ENCODE data around the gene EXOC6.

Gene EXOC6

GRCh38 chr10:93072225-93072712 lies 223.9 kb downstream of the EXOC6 start:
- Histone ChIP-seq H3K27me3 (peaks cover 86% of the 10 kb centered on the region), H4K20me1 (peaks cover 51% of the 10 kb centered on the region), H3K4me3 (no peak overlapping the region), H3K4me2 (no peak overlapping the region), H3K4me1 (peaks cover 18% of the 10 kb centered on the region), H3K9me3 (peaks cover 4% of the 10 kb centered on the region; the same call in 1 of the 2 replicates), H3K9ac (no peak overlapping the region), H3K36me3 (no peaks in the 10 kb centered on the region), H3K27ac (no peak overlapping the region)
- no peak for TF ChIP-seq Cebpa-rat (IDR thresholded peaks at IDR 0.05)

- peaks cover 18% of the 10 kb centered on the region for H3K4me1 ChIP-seq
- H3K4me3 ChIP-seq = peak overlapping the region; percentile 70
- peaks cover 4% of the 10 kb centered on the region; the same call in 1 of the 2 replicates for H3K9me3 ChIP-seq
- H3K27me3 ChIP-seq = peaks cover 79% of the 10 kb centered on the region
- no peak for TF ChIP-seq Cebpa-rat (IDR thresholded peaks at IDR 0.05)
- H3K36me3 ChIP-seq = no peaks in the 10 kb centered on the region
- H4K20me1 ChIP-seq = peaks cover 46% of the 10 kb centered on the region
- no peak overlapping the region for H3K9ac ChIP-seq
- H3K27ac ChIP-seq = no peak overlapping the region
- H3K4me2 ChIP-seq = peak overlapping the region; percentile 99
Observed at GRCh38 chr10:93072713-93073538, 224.6 kb downstream of the EXOC6 start.

- no peak for TF ChIP-seq Cebpa-rat (IDR thresholded peaks at IDR 0.05)
- peak within 1 kb of the TSS; percentile 99 for H3K4me2 ChIP-seq
- 0 out of 2 replicates have a peak within 1 kb of the TSS, but pooled peaks have one; percentile 10 for H3K9ac ChIP-seq
- no peak within 1 kb of the TSS for H3K27ac ChIP-seq
- peaks cover 18% of the 10 kb centered on the region for H3K4me1 ChIP-seq
- H3K9me3 ChIP-seq = peaks cover 4% of the 10 kb centered on the region; the same call in 1 of the 2 replicates
- H3K36me3 ChIP-seq = no peaks in the 10 kb centered on the region
- H3K27me3 ChIP-seq = peaks cover 72% of the 10 kb centered on the region
- H4K20me1 ChIP-seq = peaks cover 39% of the 10 kb centered on the region
- H3K4me3 ChIP-seq = peak within 1 kb of the TSS; percentile 70
Observed at GRCh38 chr10:93073539-93074146, 225.3 kb downstream of the EXOC6 start, which contains the start of gene CYP26A1. Gene CYP26A1, plus strand, starts transcription at chr10:93073893. Its CDS starts 42 bp downstream, at chr10:93073935.

GRCh38 chr10:93074147-93074596 lies 225.9 kb downstream of the EXOC6 start:
- Histone ChIP-seq H3K27me3 (peaks cover 67% of the 10 kb centered on the region), H3K4me2 (peak overlapping the region; percentile 99), H4K20me1 (peaks cover 33% of the 10 kb centered on the region), H3K27ac (no peak overlapping the region), H3K9me3 (peaks cover 4% of the 10 kb centered on the region; the same call in 1 of the 2 replicates), H3K9ac (no peak overlapping the region), H3K4me3 (peak overlapping the region; percentile 70), H3K4me1 (peaks cover 18% of the 10 kb centered on the region), H3K36me3 (no peaks in the 10 kb centered on the region)
- no peak for TF ChIP-seq Cebpa-rat (IDR thresholded peaks at IDR 0.05)

- peaks cover 29% of the 10 kb centered on the region for H4K20me1 ChIP-seq
- peak overlapping the region; percentile 70 for H3K4me3 ChIP-seq
- H3K27ac ChIP-seq = no peak overlapping the region
- H3K27me3 ChIP-seq = peaks cover 61% of the 10 kb centered on the region
- peaks cover 4% of the 10 kb centered on the region; the same call in 1 of the 2 replicates for H3K9me3 ChIP-seq
- no peak overlapping the region for H3K9ac ChIP-seq
- no peaks in the 10 kb centered on the region for H3K36me3 ChIP-seq
- H3K4me2 ChIP-seq = peak overlapping the region; percentile 99
- TF ChIP-seq Cebpa-rat (IDR thresholded peaks at IDR 0.05) = no peak
- H3K4me1 ChIP-seq = peaks cover 18% of the 10 kb centered on the region
Observed at GRCh38 chr10:93074597-93075368, 226.5 kb downstream of the EXOC6 start.

GRCh38 chr10:93075369-93076221 lies 227.3 kb downstream of the EXOC6 start:
- Histone ChIP-seq H3K27me3 (peaks cover 53% of the 10 kb centered on the region), H3K36me3 (no peaks in the 10 kb centered on the region), H4K20me1 (peaks cover 21% of the 10 kb centered on the region), H3K4me1 (peaks cover 18% of the 10 kb centered on the region), H3K4me2 (no peak overlapping the region), H3K9me3 (peaks cover 4% of the 10 kb centered on the region; the same call in 1 of the 2 replicates), H3K27ac (no peak overlapping the region), H3K4me3 (no peak overlapping the region), H3K9ac (no peak overlapping the region)
- TF ChIP-seq Cebpa-rat (IDR thresholded peaks at IDR 0.05) = no peak

- Histone ChIP-seq H3K4me1 (peaks cover 18% of the 10 kb centered on the region), H3K36me3 (no peaks in the 10 kb centered on the region), H3K9me3 (peaks cover 4% of the 10 kb centered on the region; the same call in 1 of the 2 replicates), H4K20me1 (peaks cover 13% of the 10 kb centered on the region), H3K4me3 (no peak overlapping the region), H3K27me3 (peaks cover 41% of the 10 kb centered on the region), H3K27ac (no peak overlapping the region), H3K9ac (no peak overlapping the region), H3K4me2 (no peak overlapping the region)
- no peak for TF ChIP-seq Cebpa-rat (IDR thresholded peaks at IDR 0.05)
Observed at GRCh38 chr10:93076871-93077270, 228.6 kb downstream of the EXOC6 start.

GRCh38 chr10:93077860-93078337 lies 229.6 kb downstream of the EXOC6 start:
- Histone ChIP-seq H3K9ac (no peak overlapping the region), H3K27ac (no peak overlapping the region), H3K36me3 (no peaks in the 10 kb centered on the region), H3K4me3 (no peak overlapping the region), H3K4me2 (no peak overlapping the region), H3K4me1 (peaks cover 14% of the 10 kb centered on the region), H4K20me1 (peaks cover 3% of the 10 kb centered on the region), H3K9me3 (peaks cover 4% of the 10 kb centered on the region; the same call in 1 of the 2 replicates), H3K27me3 (peaks cover 31% of the 10 kb centered on the region)
- TF ChIP-seq Cebpa-rat (IDR thresholded peaks at IDR 0.05) = no peak

Data from BLaER1 (cell line).